Measurements from ENCODE around the gene SLC2A10. TPM values are rescaled to one million over a fixed set of nuclear protein-coding genes. Genes with fewer than 3 reads are reported as not detected.

Gene SLC2A10
- total RNA-seq, 1 donor from 2014 or later: 17.7 TPM

DNA sequence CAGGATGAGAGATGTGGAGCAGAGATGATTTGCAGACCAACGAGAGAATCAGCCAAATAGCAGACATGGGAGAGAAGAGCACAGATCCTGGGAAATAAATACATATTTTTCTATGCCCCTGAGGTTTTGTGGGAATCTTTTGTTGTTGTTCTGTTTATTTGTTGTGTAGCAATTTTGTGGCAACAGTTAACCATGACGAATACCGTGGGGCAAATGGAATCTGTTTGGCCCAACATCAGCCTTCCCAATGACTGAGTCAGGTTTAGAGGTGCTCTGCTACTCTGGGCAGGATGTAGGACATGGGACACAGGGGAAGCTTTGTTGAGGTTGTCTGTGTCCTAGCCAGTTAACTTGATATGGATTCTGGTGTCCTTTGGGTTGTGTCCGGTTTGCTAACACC lies 7.9 kb upstream of the SLC2A10 start:
- Histone ChIP-seq H3K27me3 (peaks cover 6% of the 10 kb centered on the region), H3K9me3 (no peaks in the 10 kb centered on the region), H3K36me3 (no peaks in the 10 kb centered on the region), H3K27ac (no peak overlapping the region), H3K4me1 (peaks cover 4% of the 10 kb centered on the region), H3K4me3 (no peak overlapping the region)
- TF ChIP-seq, protein P1, sequence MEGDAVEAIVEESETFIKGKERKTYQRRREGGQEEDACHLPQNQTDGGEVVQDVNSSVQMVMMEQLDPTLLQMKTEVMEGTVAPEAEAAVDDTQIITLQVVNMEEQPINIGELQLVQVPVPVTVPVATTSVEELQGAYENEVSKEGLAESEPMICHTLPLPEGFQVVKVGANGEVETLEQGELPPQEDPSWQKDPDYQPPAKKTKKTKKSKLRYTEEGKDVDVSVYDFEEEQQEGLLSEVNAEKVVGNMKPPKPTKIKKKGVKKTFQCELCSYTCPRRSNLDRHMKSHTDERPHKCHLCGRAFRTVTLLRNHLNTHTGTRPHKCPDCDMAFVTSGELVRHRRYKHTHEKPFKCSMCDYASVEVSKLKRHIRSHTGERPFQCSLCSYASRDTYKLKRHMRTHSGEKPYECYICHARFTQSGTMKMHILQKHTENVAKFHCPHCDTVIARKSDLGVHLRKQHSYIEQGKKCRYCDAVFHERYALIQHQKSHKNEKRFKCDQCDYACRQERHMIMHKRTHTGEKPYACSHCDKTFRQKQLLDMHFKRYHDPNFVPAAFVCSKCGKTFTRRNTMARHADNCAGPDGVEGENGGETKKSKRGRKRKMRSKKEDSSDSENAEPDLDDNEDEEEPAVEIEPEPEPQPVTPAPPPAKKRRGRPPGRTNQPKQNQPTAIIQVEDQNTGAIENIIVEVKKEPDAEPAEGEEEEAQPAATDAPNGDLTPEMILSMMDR (IDR thresholded peaks at IDR 0.05): no peak
- ATAC-seq (no peak), DNase-seq (no peak)
- intact Hi-C loops (cut with DNase I): no loop called here

DNA sequence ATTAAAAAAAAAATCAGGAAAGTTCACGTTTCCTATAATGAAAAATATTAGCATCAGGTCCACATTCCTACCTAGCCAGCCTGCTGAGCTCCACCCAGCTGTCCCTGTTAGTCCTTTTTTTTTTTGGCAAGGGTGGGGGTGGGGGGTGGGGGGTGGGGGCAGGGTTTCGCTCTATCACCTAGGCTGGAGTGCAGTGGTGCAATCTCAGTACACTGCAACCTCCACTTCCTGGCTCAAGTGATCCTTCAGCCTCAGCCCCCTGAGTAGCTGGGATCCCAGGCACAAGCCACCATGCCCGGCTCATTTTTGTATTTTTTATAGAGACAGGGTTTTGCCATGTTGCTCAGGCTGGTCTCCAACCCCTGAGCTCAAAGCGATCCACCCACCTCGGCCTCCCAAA lies 7.5 kb upstream of the SLC2A10 start:
- H3K27ac ChIP-seq: no peak overlapping the region
- TF ChIP-seq, protein P1 (IDR thresholded peaks at IDR 0.05): no peak
- H3K36me3 ChIP-seq: no peaks in the 10 kb centered on the region
- no peak overlapping the region for H3K4me3 ChIP-seq
- no peak for DNase-seq
- no peaks in the 10 kb centered on the region for H3K9me3 ChIP-seq
- intact Hi-C loops (cut with DNase I): no loop called here
- H3K27me3 ChIP-seq: peaks cover 6% of the 10 kb centered on the region
- ATAC-seq: peak; percentile 55
- peaks cover 4% of the 10 kb centered on the region for H3K4me1 ChIP-seq

DNA sequence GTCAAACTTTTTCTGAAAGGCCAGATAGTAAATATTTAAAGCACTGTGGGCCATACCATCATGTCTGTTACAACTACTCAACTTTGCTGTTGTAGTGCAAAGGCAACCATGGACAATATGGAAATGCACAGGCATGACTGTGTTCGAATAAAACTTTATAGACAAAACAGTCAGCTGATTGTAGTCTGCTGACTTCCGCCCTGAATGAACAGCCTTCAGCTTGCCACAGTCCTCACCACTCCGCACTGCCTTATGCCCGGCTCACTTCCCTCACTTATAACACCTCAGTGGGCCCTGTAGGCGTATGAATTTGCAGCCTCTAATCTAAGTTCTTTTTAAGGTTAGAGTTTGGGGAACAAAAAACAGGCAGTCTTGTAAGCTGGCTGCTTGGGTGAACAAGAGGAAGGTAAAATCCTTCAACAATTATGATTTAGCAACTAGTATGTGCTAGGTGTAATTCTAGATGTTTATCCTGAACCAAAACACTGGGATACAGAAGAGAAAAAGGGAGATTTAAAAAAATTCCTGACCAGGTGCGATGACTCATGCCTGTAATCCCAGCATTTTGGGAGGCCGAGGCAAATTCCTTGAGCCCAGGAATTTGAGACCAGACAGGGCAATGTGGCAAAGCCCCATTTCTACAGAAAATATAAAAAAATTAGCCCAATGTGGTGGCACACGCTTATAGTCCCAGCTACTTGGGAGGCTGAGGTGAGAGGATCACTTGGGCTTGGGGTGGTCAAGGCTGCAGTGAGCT lies 6.8 kb upstream of the SLC2A10 start:
- Histone ChIP-seq H3K27ac (no peak overlapping the region), H3K36me3 (no peaks in the 10 kb centered on the region), H3K4me3 (no peak overlapping the region), H3K27me3 (peaks cover 6% of the 10 kb centered on the region), H3K9me3 (no peaks in the 10 kb centered on the region), H3K4me1 (peaks cover 4% of the 10 kb centered on the region)
- DNase-seq (no peak), ATAC-seq (no peak)
- intact Hi-C loops (cut with DNase I): no loop called here
- TF ChIP-seq, protein P1 (IDR thresholded peaks at IDR 0.05): no peak

DNA sequence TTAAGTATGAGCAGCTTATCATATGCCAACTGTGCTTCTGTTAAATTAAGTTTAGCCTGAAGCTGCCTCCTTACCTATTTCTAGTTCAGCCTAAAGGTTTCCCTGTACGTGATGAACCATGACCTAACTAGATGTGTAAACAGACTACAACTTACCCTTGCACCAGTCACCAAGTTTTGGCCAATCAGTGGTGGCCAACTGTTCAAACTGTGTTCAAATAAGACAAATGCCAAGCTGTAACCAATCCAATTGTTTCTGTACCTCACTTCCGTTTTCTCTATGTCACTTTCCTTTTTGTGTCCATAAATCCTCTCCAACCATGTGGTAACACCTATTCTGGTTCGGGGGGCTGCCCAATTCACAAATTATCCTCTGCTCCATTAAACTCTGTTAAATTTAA lies 6.0 kb upstream of the SLC2A10 start:
- H3K9me3 ChIP-seq: no peaks in the 10 kb centered on the region
- ATAC-seq (no peak), DNase-seq (no peak)
- peaks cover 6% of the 10 kb centered on the region for H3K27me3 ChIP-seq
- no peaks in the 10 kb centered on the region for H3K36me3 ChIP-seq
- H3K4me1 ChIP-seq: peaks cover 4% of the 10 kb centered on the region
- no peak overlapping the region for H3K4me3 ChIP-seq
- intact Hi-C loops (cut with DNase I): no loop called here
- H3K27ac ChIP-seq: no peak overlapping the region
- TF ChIP-seq, protein P1 (IDR thresholded peaks at IDR 0.05): no peak

DNA sequence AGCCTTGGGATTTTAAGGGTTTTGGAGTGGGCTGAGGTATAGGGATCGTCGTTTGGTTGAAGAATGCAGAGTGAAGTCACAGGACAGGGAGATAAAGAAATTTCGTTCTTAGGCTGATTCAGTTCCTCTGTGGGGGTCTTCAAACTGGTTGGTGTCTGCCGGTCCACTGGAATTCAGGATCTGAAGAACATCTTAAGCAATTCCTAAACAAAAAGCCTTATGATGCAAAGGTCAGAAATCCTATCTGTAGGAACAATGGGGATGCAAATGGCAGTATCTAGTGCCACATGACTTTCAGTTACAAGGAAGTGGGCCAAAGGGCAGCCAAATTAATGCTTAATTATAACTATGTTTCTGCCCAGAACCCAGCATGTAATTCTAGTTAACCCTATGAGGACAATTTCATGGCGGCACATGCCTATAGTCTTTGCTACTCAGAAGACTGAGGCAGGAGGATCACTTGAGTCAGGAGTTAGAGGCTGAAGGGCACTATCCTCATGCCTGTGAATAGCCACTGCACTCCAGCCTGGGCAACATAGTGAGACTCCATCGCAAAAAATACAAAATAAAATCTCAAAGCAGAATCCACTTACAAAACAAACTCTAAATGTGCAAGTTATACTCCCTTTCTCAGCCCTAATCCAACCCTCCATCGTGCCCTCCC lies 4.6 kb upstream of the SLC2A10 start:
- DNase-seq (no peak), ATAC-seq (no peak)
- TF ChIP-seq, protein P1 (IDR thresholded peaks at IDR 0.05): no peak
- intact Hi-C loops (cut with DNase I): no loop called here
- Histone ChIP-seq H3K4me1 (peaks cover 4% of the 10 kb centered on the region), H3K9me3 (no peaks in the 10 kb centered on the region), H3K4me3 (no peak overlapping the region), H3K36me3 (no peaks in the 10 kb centered on the region), H3K27ac (peak overlapping the region; percentile 51), H3K27me3 (peaks cover 5% of the 10 kb centered on the region)
